Measurements from ENCODE around the gene VRK3.
"Not testable (repeated sequence)": the region's sequence is repeated elsewhere in the genome, so short reads cannot be mapped to it uniquely, and the experiment has no call there.

Gene VRK3

GRCh38 chr19:49954933-49955332, 70.2 kb downstream of the VRK3 start:
- no peak for DNase-seq (ENCODE audit: low read depth in 2 of 2)

GRCh38 chr19:49954092-49954829, 70.9 kb downstream of the VRK3 start:
- no peak for DNase-seq (ENCODE audit: low read depth in 2 of 2)

GRCh38 chr19:49953416-49953815, 71.8 kb downstream of the VRK3 start:
- no peak for DNase-seq (ENCODE audit: low read depth in 2 of 2)

GRCh38 chr19:49952906-49953305, 72.3 kb downstream of the VRK3 start:
- no peak for DNase-seq (ENCODE audit: low read depth in 2 of 2)

- no peak for DNase-seq (ENCODE audit: low read depth in 2 of 2)
Measured at GRCh38 chr19:49952479-49952836, 72.7 kb downstream of the VRK3 start.

GRCh38 chr19:49951806-49952478, 73.2 kb downstream of the VRK3 start:
- no peak for DNase-seq (ENCODE audit: low read depth in 2 of 2)

GRCh38 chr19:49950956-49951526, 74.1 kb downstream of the VRK3 start:
- no peak for DNase-seq (ENCODE audit: low read depth in 2 of 2)

- DNase-seq (ENCODE audit: low read depth in 2 of 2): no peak
Measured at GRCh38 chr19:49950590-49950948, 74.6 kb downstream of the VRK3 start.

GRCh38 chr19:49949742-49950589, 75.2 kb downstream of the VRK3 start:
- no peak for DNase-seq (ENCODE audit: low read depth in 2 of 2)

- no peak for DNase-seq (ENCODE audit: low read depth in 2 of 2)
Measured at GRCh38 chr19:49946415-49946814, 78.8 kb downstream of the VRK3 start.

GRCh38 chr19:49944567-49944966, 80.6 kb downstream of the VRK3 start:
- not testable (repeated sequence) for DNase-seq (ENCODE audit: low read depth in 2 of 2)

GRCh38 chr19:49940482-49940791, 84.7 kb downstream of the VRK3 start:
- no peak for DNase-seq (ENCODE audit: low read depth in 2 of 2)

- DNase-seq (ENCODE audit: low read depth in 2 of 2): no peak
Measured at GRCh38 chr19:49939721-49940481, 85.3 kb downstream of the VRK3 start.

GRCh38 chr19:49938662-49939061, 86.5 kb downstream of the VRK3 start:
- DNase-seq (ENCODE audit: low read depth in 2 of 2): no peak

- DNase-seq (ENCODE audit: low read depth in 2 of 2): peak; percentile 63 to 68
Measured at GRCh38 chr19:49937750-49938381, 87.3 kb downstream of the VRK3 start.

- DNase-seq (ENCODE audit: low read depth in 2 of 2): no peak
Measured at GRCh38 chr19:49936549-49936948, 88.6 kb downstream of the VRK3 start.

- DNase-seq (ENCODE audit: low read depth in 2 of 2): no peak
Measured at GRCh38 chr19:49933643-49934042, 91.5 kb downstream of the VRK3 start.

- DNase-seq (ENCODE audit: low read depth in 2 of 2): no peak
Measured at GRCh38 chr19:49932731-49933131, 92.4 kb downstream of the VRK3 start.

GRCh38 chr19:49932041-49932451, 93.1 kb downstream of the VRK3 start:
- DNase-seq (ENCODE audit: low read depth in 2 of 2): no peak

GRCh38 chr19:49931293-49932040, 93.7 kb downstream of the VRK3 start:
- DNase-seq (ENCODE audit: low read depth in 2 of 2): no peak

Data from stimulated activated CD8-positive, alpha-beta memory T cell treated with anti-CD3 and anti-CD28 coated beads, Interleukin-7, amount 100 ng/mL, for 1 hour (primary cell).